ENCODE measurements around the gene SPNS3. TPM values are rescaled to one million over a fixed set of nuclear protein-coding genes. Genes with fewer than 3 reads are reported as not detected.

Gene SPNS3
- total RNA-seq, 1 experiment from 2014 or later: 2.1 TPM

DNA sequence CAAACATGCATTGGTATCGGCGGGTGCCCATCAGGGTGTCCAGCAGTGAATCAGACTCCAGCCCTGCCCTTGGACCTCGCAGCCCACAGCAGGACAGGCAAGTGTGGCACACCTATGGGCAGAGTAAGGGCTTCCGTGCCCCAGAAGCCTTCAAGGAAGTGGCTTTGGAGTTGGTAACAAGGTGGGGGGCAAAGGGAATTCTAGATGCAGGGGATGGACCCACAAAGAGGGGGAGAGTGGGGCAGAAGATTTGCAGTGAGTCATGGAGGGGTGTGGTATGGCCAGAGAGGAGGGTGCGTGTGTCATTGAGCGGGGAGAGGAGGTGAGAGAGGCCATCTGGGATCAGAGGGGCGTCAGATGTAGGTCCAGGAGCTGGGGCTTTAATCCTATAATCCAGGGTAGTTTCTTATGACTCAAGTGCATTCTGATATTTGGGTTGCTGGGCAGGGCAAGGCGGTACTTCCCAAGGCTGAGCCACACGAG is 56.4 kb downstream of the SPNS3 start:
- peak overlapping the region; percentile 63 for H3K27ac Mint-ChIP-seq (ENCODE audit: unreplicated experiment)
- no peaks in the 10 kb centered on the region for H3K9me3 Mint-ChIP-seq (ENCODE audit: low read depth, unreplicated experiment)
- CTCF ChIA-PET: no interaction called here
- intact Hi-C loops (cut with micrococcal nuclease; ENCODE audit: unreplicated experiment): no loop called here
- BruUV-seq (replicated peaks): no TSS peak
- no peaks in the 10 kb centered on the region for H3K27me3 Mint-ChIP-seq (ENCODE audit: unreplicated experiment)
- peaks cover 48% of the 10 kb centered on the region for H3K4me1 Mint-ChIP-seq (ENCODE audit: low read depth, unreplicated experiment)
- no peak for DNase-seq
- H3K4me3 Mint-ChIP-seq (ENCODE audit: low read depth, unreplicated experiment): no peak overlapping the region
- H3K36me3 Mint-ChIP-seq (ENCODE audit: insufficient read depth, unreplicated experiment): peaks cover 37% of the 10 kb centered on the region
- TF ChIP-seq, protein P1, sequence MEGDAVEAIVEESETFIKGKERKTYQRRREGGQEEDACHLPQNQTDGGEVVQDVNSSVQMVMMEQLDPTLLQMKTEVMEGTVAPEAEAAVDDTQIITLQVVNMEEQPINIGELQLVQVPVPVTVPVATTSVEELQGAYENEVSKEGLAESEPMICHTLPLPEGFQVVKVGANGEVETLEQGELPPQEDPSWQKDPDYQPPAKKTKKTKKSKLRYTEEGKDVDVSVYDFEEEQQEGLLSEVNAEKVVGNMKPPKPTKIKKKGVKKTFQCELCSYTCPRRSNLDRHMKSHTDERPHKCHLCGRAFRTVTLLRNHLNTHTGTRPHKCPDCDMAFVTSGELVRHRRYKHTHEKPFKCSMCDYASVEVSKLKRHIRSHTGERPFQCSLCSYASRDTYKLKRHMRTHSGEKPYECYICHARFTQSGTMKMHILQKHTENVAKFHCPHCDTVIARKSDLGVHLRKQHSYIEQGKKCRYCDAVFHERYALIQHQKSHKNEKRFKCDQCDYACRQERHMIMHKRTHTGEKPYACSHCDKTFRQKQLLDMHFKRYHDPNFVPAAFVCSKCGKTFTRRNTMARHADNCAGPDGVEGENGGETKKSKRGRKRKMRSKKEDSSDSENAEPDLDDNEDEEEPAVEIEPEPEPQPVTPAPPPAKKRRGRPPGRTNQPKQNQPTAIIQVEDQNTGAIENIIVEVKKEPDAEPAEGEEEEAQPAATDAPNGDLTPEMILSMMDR (IDR thresholded peaks at IDR 0.05; ENCODE audit: unreplicated experiment): no peak

DNA sequence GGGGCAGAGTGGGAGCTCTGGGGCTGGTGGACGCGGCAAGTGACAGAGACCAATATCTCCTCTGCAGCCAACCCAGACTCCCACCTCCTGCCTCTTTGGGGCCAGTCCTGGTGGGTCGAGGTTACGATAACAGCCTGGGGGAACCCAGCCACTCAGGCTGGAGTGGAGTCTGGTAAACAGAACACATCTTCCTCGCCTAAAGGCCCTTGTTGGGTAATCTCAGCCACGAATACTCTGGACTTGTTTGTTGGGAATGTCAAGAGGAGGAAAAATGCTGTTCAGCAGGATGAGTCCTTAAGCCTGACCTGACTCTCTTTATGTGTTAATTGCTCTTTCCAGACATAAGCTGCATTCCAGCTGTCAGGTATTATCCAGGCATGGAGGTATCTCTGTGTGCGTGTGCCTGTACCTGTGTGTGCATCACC is 56.9 kb downstream of the SPNS3 start:
- Mint-ChIP-seq H3K9me3 (ENCODE audit: low read depth, unreplicated experiment) (no peaks in the 10 kb centered on the region), H3K4me1 (ENCODE audit: low read depth, unreplicated experiment) (peaks cover 52% of the 10 kb centered on the region), H3K27ac (ENCODE audit: unreplicated experiment) (peak overlapping the region; percentile 63), H3K4me3 (ENCODE audit: low read depth, unreplicated experiment) (no peak overlapping the region), H3K27me3 (ENCODE audit: unreplicated experiment) (no peaks in the 10 kb centered on the region), H3K36me3 (ENCODE audit: insufficient read depth, unreplicated experiment) (peaks cover 34% of the 10 kb centered on the region)
- BruUV-seq (replicated peaks): no TSS peak
- TF ChIP-seq, protein P1 (IDR thresholded peaks at IDR 0.05; ENCODE audit: unreplicated experiment): no peak
- intact Hi-C loops (cut with micrococcal nuclease; ENCODE audit: unreplicated experiment): no loop called here
- CTCF ChIA-PET: no interaction called here
- DNase-seq: no peak

DNA sequence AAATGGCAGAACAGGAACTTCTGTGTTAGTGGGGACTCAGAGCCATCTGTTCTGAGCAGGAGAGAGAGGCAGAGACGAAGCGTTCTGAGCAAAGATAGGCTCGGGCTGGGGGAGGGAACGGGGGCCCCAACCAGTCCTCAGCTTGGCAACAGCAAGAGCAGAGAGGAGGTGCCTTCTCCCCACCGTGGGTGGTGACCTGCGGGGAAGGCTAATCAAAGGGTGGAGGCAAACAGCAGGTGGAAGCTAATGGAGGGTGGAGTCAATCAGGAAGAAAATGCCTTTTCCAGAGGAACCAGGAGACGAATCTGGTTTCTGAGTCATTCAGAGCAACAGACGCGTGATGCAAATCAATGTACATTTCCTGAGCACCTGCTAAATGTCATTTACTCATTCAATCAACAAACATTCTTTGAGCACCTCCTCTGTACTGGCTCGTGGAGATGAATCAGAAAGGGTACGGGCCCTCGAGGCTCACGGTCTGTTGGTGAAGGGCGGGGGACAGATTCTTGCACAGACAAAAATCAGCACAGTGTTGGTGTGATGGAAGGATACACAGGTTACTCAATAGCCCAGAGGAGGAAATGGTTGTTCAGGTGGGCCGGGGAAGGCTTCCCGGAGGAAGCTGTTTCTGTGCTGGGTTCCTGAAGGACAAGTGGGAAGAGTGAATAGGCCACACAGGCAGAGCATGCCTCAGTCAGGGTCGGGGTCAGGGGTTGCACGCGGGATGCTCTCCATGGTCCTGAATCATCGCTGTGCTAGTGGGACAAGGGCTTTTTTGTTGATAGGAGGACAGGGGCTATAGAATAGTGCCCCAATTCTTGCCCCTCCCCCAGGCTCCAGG is 59.2 kb downstream of the SPNS3 start:
- TF ChIP-seq, protein P1 (IDR thresholded peaks at IDR 0.05; ENCODE audit: unreplicated experiment): no peak
- Mint-ChIP-seq H3K36me3 (ENCODE audit: insufficient read depth, unreplicated experiment) (peaks cover 34% of the 10 kb centered on the region), H3K4me1 (ENCODE audit: low read depth, unreplicated experiment) (peaks cover 59% of the 10 kb centered on the region), H3K4me3 (ENCODE audit: low read depth, unreplicated experiment) (peak overlapping the region; percentile 27), H3K27ac (ENCODE audit: unreplicated experiment) (peak overlapping the region; percentile 94), H3K27me3 (ENCODE audit: unreplicated experiment) (no peaks in the 10 kb centered on the region), H3K9me3 (ENCODE audit: low read depth, unreplicated experiment) (no peaks in the 10 kb centered on the region)
- CTCF ChIA-PET: interaction anchor here (0.9 to 1.6 kb wide), 5 partner anchors 10 to 28 kb away, joined by 3 to 9 read pairs (median 5); no protein-coding TSS in a partner anchor
- intact Hi-C loops (cut with micrococcal nuclease; ENCODE audit: unreplicated experiment): no loop called here
- peak; percentile 78 for DNase-seq
- BruUV-seq (replicated peaks): no TSS peak

DNA sequence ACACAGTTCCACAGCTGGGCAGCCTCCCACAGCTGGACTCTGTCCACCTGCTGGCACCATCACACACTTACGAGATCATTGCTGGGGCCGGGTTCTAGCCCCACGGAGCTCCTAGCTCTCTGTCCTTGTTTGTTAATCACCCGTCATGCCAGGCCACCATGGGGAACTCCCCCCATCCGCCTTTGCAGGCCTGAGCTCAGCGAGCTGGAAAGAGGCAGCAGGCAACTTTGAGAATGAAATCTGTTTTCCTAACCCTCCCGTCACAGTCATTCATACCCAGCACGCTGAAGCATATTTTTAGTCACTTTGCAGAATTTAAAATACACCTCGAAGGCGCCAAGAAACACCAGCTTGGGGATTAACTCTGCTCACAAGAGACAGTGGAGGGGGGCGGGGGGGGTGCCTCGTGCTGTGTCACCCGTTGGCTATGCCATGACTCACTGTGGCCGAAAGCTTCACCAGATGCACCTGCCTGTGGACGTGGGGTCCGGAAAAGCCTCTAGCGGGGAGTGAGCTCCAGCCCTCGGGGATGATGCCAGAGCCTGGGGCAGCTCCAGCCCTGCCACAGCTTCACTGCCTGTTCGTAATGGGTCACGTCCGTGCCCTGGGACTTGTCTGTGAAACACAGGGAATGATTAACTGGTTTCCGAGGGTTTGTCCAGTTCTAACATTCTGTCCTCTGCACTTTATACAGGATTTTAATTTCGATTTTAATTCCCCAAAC is 63.5 kb downstream of the SPNS3 start:
- CTCF ChIA-PET: interaction anchor here (0.6 to 2.3 kb wide), 7 partner anchors 14 to 136 kb away, joined by 3 to 5 read pairs (median 3); no protein-coding TSS in a partner anchor

More for the DNA sequence above, 63.5 kb downstream of the SPNS3 start:
- Mint-ChIP-seq H3K9me3 (ENCODE audit: low read depth, unreplicated experiment) (no peaks in the 10 kb centered on the region), H3K36me3 (ENCODE audit: insufficient read depth, unreplicated experiment) (peaks cover 50% of the 10 kb centered on the region), H3K27me3 (ENCODE audit: unreplicated experiment) (no peaks in the 10 kb centered on the region), H3K4me1 (ENCODE audit: low read depth, unreplicated experiment) (peaks cover 48% of the 10 kb centered on the region), H3K4me3 (ENCODE audit: low read depth, unreplicated experiment) (peak overlapping the region; percentile 78), H3K27ac (ENCODE audit: unreplicated experiment) (peak overlapping the region; percentile 63)
- DNase-seq: no peak
- no TSS peak for BruUV-seq (replicated peaks)
- intact Hi-C loops (cut with micrococcal nuclease; ENCODE audit: unreplicated experiment): loop anchor here (5.0 kb wide), 1 partner anchor 75 kb away; no protein-coding TSS in a partner anchor
- TF ChIP-seq, protein P1 (IDR thresholded peaks at IDR 0.05; ENCODE audit: unreplicated experiment): no peak
